Subcutaneous abdominal adipose tissue (tissue), 5 donors: ENCODE data around the gene RIN3.
A peak's percentile ranks its signal among the peaks of the same experiment; 100 is the strongest.

Source experiments
- H3K27ac ChIP-seq: one replicate; pipeline ENCODE4 v1.7.0; 2013; ENCODE audit warnings: low read depth, mild to moderate bottlenecking, inconsistent platforms, low read length, moderate library complexity
- H3K27me3 ChIP-seq, 5 donors: one replicate each; pipeline ENCODE4 v1.7.0; 2013; ENCODE audit warnings: low read length in 5 of 5, inconsistent platforms in 1 of 5; ENCODE audit not compliant: control insufficient read depth in 5 of 5, insufficient read depth in 4 of 5
- H3K36me3 ChIP-seq, 5 donors: one replicate each; pipeline ENCODE4 v1.7.0; 2013; ENCODE audit warnings: low read length in 5 of 5; ENCODE audit not compliant: control insufficient read depth in 5 of 5, insufficient read depth in 5 of 5
- H3K4me1 ChIP-seq, 5 donors: one replicate each; pipeline ENCODE4 v1.7.0; 2013; ENCODE audit warnings: low read length in 5 of 5, mild to moderate bottlenecking in 3 of 5, moderate library complexity in 1 of 5; ENCODE audit not compliant: control insufficient read depth in 5 of 5, insufficient read depth in 5 of 5
- H3K4me3 ChIP-seq, 5 donors: one replicate each; pipeline ENCODE4 v1.7.0; 2013; ENCODE audit warnings: low read length in 5 of 5, low read depth in 1 of 5
- H3K9ac ChIP-seq, 5 donors: one replicate each; pipeline ENCODE4 v1.7.0; 2013; ENCODE audit warnings: low read length in 5 of 5, mild to moderate bottlenecking in 4 of 5, moderate library complexity in 3 of 5
- H3K9me3 ChIP-seq, 5 donors: one replicate each; pipeline ENCODE4 v1.7.0; 2013; ENCODE audit warnings: low read length in 5 of 5; ENCODE audit not compliant: control insufficient read depth in 5 of 5
- donor health status: healthy.
- donor health status: healthy.
- donor health status: healthy.
- donor health status: healthy.
- donor health status: healthy.

RIN3 gene

DNA sequence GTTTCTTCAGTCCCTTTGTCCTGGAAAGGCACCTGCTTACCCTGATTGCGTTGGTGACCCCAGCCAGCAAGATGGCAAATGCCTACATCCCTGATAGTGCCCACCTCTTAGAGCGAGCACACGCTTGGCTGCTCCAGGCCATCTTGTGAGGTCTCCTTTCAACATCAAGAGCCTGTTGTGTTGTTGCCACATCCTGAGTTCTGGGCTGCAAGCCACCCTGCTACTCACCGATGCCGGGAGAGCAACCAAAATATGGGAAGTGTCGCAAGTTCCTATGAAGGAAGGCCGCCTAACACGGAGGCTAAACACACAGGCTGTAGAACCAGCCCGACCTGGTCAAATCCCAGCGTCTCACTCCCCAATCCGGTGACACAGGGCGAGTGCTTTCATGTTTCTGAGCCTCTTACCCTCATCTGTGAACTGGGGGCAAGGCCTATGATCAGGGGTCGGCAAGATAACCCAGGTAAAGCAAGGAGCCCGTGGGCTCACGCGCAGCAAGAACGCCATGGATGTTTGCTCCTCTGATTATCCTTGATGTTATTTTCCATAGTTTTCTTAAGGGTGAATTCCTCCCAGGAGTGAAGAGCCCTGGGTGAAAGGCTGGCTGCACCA, 136.5 kb downstream of the RIN3 start:
- H3K9ac ChIP-seq: no peak overlapping the region
- peaks cover 0 to 24% (median 15%) of the 10 kb centered on the region in 5 donors for H3K36me3 ChIP-seq
- H3K27ac ChIP-seq: no peak overlapping the region
- H3K4me1 ChIP-seq: peaks cover 0 to 39% (median 16%) of the 10 kb centered on the region in 5 donors
- H3K27me3 ChIP-seq: no peaks in the 10 kb centered on the region
- no peak overlapping the region for H3K4me3 ChIP-seq
- peaks cover 0 to 5% (median 4%) of the 10 kb centered on the region in 5 donors for H3K9me3 ChIP-seq

DNA sequence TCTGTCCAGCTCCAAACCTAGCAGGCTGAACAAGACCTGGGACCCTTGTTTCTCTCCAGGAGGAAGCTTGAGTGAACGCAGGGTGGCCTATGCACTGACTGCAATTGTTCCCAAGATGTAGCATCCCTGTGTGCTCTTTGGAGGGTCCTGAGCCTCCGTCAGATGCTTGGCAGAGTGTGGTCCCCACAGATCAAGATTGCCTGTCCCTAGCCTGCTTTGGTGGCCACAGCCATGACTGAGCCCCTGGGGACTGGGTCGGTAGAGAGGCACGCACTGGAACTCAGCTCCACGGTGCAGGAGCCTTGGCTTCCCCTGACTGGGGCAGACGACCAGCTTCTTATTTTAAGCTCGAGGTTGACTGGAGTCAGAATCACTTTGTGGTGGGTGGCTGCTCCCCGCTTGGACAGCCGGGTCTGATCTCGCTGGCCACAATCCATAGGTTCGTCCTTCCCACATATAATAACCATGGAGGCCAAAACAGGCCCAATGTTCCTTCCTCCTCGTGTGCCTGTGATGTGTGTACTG, 137.1 kb downstream of the RIN3 start:
- no peak overlapping the region for H3K27ac ChIP-seq

DNA sequence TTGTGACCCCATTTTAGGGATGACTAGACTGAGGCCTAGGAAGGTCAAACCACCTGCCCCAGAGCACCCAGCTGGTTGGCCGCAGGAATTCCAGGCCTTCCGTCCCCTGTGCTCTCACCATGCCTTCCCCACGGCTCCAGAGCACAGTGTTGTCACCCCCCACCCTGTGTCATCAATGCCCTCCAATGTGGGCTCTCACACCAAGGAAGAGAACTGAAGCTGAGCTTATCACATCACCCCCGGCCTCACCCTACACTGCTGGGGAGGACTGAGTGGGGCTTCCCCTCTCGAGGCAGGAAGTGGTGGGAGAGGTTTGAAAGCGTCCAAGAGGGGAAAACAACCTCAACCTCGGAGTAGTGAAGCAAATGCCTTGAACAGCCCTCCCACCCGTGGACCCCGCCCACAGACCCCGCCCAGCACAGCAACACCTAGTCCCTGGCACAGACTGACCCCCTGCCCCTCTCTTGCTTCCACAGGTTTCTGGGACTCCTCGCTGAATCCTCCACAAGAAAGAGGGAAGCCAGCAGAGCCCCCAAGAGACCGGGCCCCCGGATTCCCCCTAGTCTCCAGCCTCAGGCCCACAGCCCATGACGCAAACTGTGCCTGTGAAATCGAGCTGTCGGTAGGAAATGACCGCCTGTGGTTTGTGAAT, 137.7 kb downstream of the RIN3 start:
- Histone ChIP-seq H3K4me3 (no peak overlapping the region), H3K27ac (no peak overlapping the region), H3K36me3 (peaks cover 0 to 28% (median 15%) of the 10 kb centered on the region in 5 donors), H3K4me1 (peaks cover 0 to 46% (median 20%) of the 10 kb centered on the region in 5 donors), H3K9ac (no peak overlapping the region), H3K27me3 (no peaks in the 10 kb centered on the region), H3K9me3 (no peaks in the 10 kb centered on the region)

More for the DNA sequence above, 137.1 kb downstream of the RIN3 start:
- peaks cover 0 to 27% (median 15%) of the 10 kb centered on the region in 5 donors for H3K36me3 ChIP-seq
- no peak overlapping the region for H3K9ac ChIP-seq
- no peak overlapping the region for H3K4me3 ChIP-seq
- peaks cover 0 to 42% (median 16%) of the 10 kb centered on the region in 5 donors for H3K4me1 ChIP-seq
- H3K9me3 ChIP-seq: no peaks in the 10 kb centered on the region
- no peaks in the 10 kb centered on the region for H3K27me3 ChIP-seq

DNA sequence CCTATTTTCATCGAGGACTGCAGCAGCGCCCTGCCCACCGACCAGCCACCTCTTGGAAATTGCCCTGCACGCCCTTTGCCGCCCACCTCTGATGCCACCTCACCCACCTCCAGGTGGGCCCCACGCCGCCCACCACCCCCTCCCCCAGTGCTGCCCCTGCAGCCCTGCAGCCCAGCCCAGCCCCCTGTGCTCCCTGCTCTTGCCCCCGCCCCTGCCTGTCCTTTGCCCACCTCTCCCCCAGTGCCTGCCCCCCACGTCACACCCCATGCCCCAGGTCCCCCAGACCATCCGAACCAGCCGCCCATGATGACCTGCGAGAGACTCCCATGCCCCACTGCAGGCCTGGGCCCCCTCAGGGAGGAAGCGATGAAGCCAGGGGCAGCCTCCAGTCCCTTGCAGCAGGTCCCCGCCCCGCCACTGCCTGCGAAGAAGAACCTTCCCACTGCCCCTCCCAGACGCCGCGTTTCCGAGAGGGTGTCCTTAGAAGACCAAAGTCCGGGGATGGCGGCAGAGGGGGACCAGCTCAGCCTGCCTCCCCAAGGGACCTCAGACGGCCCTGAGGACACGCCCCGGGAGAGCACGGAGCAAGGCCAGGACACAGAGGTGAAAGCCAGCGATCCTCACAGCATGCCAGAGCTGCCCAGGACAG, 138.3 kb downstream of the RIN3 start:
- H3K4me3 ChIP-seq: peak overlapping the region in 3 of 5 donors; percentile 47 to 54 (median 48)
- no peaks in the 10 kb centered on the region for H3K9me3 ChIP-seq
- peaks cover 0 to 53% (median 27%) of the 10 kb centered on the region in 5 donors for H3K4me1 ChIP-seq
- H3K27me3 ChIP-seq: no peaks in the 10 kb centered on the region
- H3K36me3 ChIP-seq: peaks cover 0 to 32% (median 15%) of the 10 kb centered on the region in 5 donors
- H3K27ac ChIP-seq: no peak overlapping the region
- H3K9ac ChIP-seq: peak overlapping the region in 1 of 5 donors; percentile 61

DNA sequence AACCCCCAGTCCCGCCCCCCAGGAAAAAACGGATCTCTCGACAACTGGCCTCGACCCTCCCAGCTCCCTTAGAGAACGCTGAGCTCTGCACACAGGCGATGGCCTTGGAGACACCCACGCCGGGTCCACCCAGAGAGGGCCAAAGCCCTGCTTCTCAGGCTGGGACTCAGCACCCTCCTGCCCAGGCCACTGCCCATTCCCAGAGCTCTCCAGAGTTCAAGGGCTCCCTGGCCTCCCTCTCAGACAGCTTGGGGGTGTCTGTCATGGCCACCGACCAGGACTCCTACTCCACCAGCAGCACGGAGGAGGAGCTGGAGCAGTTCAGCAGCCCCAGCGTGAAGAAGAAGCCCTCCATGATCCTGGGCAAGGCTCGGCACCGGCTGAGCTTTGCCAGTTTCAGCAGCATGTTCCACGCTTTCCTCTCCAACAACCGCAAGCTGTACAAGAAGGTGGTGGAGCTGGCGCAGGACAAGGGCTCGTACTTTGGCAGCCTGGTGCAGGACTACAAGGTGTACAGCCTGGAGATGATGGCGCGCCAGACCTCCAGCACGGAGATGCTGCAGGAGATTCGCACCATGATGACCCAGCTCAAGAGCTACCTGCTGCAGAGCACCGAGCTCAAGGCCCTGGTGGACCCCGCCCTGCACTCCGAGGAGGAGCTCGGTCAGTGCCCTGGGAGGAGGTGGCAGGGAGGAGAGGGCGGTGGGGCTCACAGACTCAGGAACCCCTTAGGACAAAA, 139.0 kb downstream of the RIN3 start:
- Histone ChIP-seq H3K4me1 (peaks cover 0 to 58% (median 26%) of the 10 kb centered on the region in 5 donors), H3K36me3 (peaks cover 0 to 32% (median 15%) of the 10 kb centered on the region in 5 donors), H3K27ac (no peak overlapping the region), H3K9me3 (no peaks in the 10 kb centered on the region), H3K4me3 (peak overlapping the region; percentile 10 to 62 (median 48)), H3K9ac (peak overlapping the region in 1 of 5 donors; percentile 61), H3K27me3 (no peaks in the 10 kb centered on the region)

DNA sequence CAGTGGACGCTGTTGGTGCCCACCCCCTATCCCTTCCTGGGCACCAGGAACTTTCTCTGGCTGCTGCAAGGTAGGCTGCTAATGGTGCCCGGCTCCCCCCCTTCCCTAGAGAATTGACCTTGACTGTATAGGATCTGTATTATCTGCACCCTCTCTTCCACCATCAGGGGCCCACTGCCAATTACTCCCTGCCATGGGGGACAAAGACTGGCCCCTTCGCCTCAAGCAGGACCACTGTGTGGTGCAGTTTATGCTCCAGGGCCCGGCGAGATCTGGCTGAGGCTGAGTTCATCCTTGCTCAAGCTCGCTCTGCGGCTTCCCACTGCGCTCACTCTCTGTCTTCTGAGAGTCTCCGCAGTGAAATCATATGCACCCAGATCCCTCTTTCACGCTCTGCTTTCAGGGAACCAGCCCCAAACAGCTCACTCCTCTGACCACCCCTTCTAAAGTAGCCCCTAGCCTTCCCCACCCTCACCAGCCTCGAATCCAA, 139.6 kb downstream of the RIN3 start:
- Histone ChIP-seq H3K4me3 (peak overlapping the region; percentile 10 to 62 (median 48)), H3K9ac (peak overlapping the region in 1 of 5 donors; percentile 61), H3K27ac (no peak overlapping the region), H3K4me1 (peaks cover 0 to 59% (median 29%) of the 10 kb centered on the region in 5 donors), H3K27me3 (no peaks in the 10 kb centered on the region), H3K36me3 (peaks cover 0 to 36% (median 18%) of the 10 kb centered on the region in 5 donors), H3K9me3 (no peaks in the 10 kb centered on the region)

DNA sequence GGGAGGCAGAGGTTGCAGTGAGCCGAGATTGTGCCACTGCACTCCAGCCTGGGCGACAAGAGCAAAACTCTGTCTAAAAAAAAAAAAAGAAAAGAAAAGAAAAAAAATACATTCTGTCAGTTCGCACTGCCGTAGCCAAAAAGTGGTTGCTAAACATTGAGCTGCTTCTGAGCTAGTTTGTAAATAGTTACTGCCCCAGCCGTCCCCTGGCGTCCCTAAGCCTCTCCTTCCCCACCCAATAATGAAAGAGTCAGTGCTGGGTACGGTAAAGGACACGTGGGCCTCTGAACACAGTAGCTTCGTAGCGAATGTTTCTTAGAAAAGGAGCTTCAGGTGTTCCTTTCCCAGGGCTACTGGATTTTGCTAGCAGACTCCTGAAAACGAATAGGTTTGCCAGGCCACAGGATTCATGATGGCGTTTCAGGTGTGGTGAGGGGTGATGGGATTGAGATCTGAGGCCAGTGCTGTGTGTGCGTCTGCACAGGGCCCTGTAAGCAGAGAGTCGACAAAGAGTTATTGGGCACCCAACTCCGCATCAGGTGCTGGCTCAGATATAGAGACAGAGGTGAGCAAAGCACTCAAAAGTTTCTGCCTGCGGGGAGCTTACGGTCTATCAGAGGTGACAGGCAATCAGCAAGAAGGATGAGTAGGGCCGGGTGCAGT, 140.8 kb downstream of the RIN3 start:
- Histone ChIP-seq H3K27ac (no peak overlapping the region), H3K36me3 (peaks cover 0 to 47% (median 24%) of the 10 kb centered on the region in 5 donors), H3K27me3 (no peaks in the 10 kb centered on the region), H3K4me1 (peaks cover 0 to 66% (median 40%) of the 10 kb centered on the region in 5 donors), H3K4me3 (peak overlapping the region; percentile 5 to 27 (median 10)), H3K9ac (no peak overlapping the region), H3K9me3 (no peaks in the 10 kb centered on the region)

DNA sequence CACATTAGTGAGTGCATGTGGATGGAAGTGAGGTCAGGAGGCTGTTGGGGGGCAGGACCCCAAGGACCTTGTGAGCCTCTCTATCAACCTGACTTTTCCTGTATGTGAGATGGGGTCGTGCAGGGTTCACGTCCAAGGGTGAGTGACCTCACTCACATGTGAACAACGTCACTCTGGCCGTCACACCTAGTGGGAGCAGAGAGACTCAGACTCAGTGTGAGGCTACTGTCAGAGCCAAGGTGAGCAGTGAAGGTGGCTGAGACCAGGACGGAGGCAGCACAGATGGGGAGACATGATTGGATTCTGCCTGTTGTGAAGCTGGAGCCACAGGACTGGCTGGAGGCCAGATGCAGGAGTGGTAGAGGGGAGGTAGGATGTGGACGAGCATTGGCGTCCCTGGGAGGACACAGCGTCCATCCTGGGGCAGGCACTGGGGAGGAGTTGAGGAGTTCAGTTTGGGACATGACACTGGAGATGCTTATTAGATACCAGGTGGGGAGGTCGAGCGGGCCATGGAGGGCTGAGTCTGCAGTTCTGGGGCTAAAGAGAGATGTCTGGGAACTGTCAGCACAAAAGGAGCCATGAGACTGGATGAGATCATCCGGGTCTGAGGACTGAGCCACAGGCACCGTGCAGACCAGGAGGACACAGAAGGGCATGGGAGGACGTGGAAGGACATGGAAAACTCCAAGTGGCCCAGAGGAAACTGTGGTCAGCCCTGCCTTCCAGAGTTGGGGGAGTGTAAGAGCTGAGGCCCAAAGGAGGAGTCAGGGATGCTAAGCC, 142.0 kb downstream of the RIN3 start:
- Histone ChIP-seq H3K36me3 (peaks cover 0 to 55% (median 30%) of the 10 kb centered on the region in 5 donors), H3K27ac (no peak overlapping the region), H3K9me3 (no peaks in the 10 kb centered on the region), H3K4me1 (peaks cover 3 to 66% (median 40%) of the 10 kb centered on the region in 5 donors), H3K9ac (peak overlapping the region in 1 of 5 donors; percentile 6), H3K4me3 (no peak overlapping the region), H3K27me3 (no peaks in the 10 kb centered on the region)
